Tibial nerve (tissue), 3 donors: ENCODE data around the gene ADAT1.

Source experiments
- CTCF ChIP-seq, 5 experiments: fragments of 200-600 bp in 3 of 5; fragments of 450-650 bp in 2 of 5; sonication (generic) in 3 of 5; IDR thresholded peaks; one replicate each; pipeline ENCODE4 v1.5.1; 2016 to 2019; ENCODE audit warnings: antibody characterized with exemption in 5 of 5, mild to moderate bottlenecking in 3 of 5, moderate library complexity in 2 of 5
- POLR2A ChIP-seq, 2 donors: fragments of 450-650 bp; IDR thresholded peaks; one replicate each; pipeline ENCODE4 v1.6.1; 2017; ENCODE audit warnings: antibody characterized with exemption in 2 of 2, mild to moderate bottlenecking in 2 of 2, moderate library complexity in 2 of 2

- no peak for TF ChIP-seq CTCF (IDR thresholded peaks at IDR 0.05)
- TF ChIP-seq POLR2A (IDR thresholded peaks at IDR 0.05) = no peak
Observed at GRCh38 chr16:75599452-75600277, 23.4 kb downstream of the ADAT1 start.
